Umbilical cord (tissue), 2 donors: ENCODE measurements around the gene PCDHB15. TPM values are rescaled to one million over a fixed set of nuclear protein-coding genes. Genes with fewer than 3 reads are reported as not detected.
A peak's percentile ranks its signal among the peaks of the same experiment; 100 is the strongest.
"Not testable (repeated sequence)": the region's sequence is repeated elsewhere in the genome, so short reads cannot be mapped to it uniquely, and the experiment has no call there.

Experiments
- DNase-seq: peaks from one replicate; pipeline ENCODE4 v3.0.0-alpha.2; 2015; ENCODE audit warnings: low spot score
- total RNA-seq: library from RNA; depleted of rRNA; stranded (reverse); fragments of >200 nt; gene quantifications from one replicate; pipeline ENCODE4 v1.2.3, GENCODE V29; 2014; ENCODE audit warnings: low replicate concordance; ENCODE audit not compliant: insufficient read depth

PCDHB15 gene
- 3.4 TPM for total RNA-seq

DNA sequence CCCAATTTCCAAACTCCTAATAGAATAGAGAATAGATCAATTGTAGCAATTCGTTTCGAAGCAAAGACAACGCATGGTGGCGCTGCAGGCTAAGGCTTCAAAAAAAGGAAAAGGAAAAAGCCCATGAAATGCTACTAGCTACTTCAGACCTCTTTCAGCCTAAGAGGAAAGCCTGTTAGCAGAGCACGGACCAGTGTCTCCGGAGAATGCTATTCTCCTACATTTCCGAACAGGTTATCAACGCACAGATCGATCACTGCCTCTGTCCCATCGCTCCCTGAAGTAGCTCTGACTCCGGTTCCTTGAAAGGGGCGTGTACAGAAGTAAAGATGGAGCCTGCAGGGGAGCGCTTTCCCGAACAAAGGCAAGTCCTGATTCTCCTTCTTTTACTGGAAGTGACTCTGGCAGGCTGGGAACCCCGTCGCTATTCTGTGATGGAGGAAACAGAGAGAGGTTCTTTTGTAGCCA is at the start of gene PCDHB15:
PCDHB15 (plus strand) TSS at position 146 of the 468 bp plus-strand sequence; CDS start at position 330, 184 bp downstream.
- no peak for DNase-seq

DNA sequence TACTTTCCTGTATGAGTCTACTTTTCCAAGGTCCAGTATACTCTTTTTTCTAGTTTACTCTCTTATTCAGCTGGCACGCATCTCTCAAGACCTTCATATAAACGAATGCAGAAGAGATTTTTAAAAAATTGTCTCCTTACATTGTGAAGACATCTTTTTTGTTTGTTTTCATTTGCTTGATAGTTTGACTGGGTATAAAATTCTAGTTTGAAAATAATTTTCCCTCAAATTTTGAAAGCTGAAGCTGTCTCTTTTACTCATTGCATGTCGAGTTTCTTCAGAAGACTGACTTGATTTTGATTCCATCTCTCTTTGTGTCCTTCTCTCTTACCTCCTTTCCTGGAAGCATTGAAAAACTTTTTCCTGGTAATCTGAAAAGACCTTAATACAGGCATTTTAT is 48.8 kb upstream of the PCDHB15 start:
- DNase-seq: no peak

DNA sequence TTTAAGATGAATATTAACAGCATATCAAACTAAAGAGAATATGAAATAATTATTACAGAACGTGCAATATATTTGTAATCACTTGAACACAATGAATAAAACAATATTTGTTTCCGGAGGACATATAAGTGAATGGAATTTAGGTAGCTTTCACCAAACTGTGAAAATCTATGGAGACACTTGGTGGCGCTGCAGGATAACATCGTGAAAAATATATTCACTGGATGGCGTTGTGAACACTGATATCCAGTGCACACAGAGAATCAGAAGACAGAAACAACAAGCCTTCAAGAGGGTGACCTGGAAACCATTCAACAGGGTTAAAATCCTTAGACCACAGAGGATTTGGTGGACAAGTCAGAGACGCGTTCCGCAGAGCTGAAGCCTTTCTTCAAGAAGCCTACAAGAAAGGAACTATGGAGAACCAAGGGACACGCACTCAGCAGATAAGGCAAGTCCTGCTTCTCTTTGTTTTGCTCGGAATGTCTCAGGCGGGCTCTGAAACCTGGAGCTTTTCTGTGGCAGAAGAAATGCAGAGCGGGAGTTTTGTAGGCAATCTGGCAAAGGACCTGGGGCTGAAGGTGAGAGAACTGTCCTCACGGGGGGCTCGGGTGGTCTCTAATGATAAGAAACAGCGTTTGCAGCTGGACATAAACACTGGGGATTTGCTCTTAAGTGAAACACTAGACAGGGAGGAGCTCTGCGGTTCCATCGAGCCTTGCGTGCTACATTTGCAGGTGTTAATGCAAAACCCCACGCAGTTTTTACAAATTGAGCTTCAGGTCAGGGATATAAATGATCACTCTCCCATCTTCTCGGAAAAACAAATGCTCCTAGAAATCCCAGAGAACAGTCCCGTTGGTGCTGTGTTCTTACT is 45.6 kb upstream of the PCDHB15 start, which contains the start of gene PCDHB11:
PCDHB11 (plus strand) TSS at position 269 of the 877 bp plus-strand sequence; CDS start at position 417, 148 bp downstream.
- no peak for DNase-seq

DNA sequence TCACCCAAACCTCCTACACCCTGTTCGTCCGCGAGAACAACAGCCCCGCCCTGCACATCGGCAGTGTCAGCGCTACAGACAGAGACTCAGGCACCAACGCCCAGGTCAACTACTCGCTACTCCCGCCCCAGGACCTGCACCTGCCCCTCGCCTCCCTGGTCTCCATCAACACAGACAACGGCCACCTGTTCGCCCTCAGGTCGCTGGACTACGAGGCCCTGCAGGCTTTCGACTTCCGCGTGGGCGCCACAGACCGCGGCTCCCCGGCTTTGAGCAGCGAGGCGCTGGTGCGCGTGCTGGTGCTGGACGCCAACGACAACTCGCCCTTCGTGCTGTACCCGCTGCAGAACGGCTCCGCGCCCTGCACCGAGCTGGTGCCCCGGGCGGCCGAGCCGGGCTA is 44.1 kb upstream of the PCDHB15 start:
- not testable (repeated sequence) for DNase-seq

DNA sequence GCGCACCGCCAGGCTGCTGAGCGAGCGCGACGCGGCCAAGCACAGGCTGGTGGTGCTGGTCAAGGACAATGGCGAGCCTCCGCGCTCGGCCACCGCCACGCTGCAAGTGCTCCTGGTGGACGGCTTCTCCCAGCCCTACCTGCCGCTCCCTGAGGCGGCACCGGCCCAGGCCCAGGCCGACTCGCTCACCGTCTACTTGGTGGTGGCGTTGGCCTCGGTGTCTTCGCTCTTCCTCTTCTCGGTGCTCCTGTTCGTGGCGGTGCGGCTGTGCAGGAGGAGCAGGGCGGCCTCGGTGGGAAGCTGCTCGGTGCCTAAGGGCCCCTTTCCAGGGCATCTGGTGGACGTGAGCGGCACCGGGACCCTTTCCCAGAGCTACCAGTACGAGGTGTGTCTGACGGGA is 43.5 kb upstream of the PCDHB15 start:
- not testable (repeated sequence) for DNase-seq

DNA sequence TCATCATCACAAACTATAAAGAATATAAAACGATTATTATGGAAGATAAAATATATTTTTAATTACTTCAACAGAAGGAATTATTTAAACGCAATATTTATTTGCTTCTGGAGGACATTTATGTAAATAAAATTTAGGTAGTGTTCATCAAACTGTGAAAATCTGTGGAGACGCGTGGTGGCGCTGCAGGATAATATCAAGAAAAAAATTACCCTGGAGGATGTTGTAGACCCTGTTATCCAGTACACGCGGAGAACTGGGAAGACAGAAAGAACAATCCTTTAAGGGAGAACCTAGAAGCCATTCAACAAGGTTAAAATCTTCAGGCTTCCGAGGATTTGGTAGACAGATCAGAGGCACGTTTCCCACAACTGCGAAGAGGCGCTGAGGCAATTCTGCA is 36.7 kb upstream of the PCDHB15 start, which contains the start of gene PCDHB12:
PCDHB12 (plus strand) TSS at position 242 of the 400 bp plus-strand sequence. CDS start 189 bp downstream, outside the sequence.
- DNase-seq: no peak

DNA sequence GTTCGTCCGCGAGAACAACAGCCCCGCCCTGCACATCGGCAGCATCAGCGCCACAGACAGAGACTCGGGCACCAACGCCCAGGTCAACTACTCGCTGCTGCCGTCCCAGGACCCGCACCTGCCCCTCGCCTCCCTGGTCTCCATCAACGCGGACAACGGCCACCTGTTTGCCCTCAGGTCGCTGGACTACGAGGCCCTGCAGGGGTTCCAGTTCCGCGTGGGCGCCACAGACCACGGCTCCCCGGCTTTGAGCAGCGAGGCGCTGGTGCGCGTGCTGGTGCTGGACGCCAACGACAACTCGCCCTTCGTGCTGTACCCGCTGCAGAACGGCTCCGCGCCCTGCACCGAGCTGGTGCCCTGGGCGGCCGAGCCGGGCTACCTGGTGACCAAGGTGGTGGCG is 34.9 kb upstream of the PCDHB15 start:
- not testable (repeated sequence) for DNase-seq

DNA sequence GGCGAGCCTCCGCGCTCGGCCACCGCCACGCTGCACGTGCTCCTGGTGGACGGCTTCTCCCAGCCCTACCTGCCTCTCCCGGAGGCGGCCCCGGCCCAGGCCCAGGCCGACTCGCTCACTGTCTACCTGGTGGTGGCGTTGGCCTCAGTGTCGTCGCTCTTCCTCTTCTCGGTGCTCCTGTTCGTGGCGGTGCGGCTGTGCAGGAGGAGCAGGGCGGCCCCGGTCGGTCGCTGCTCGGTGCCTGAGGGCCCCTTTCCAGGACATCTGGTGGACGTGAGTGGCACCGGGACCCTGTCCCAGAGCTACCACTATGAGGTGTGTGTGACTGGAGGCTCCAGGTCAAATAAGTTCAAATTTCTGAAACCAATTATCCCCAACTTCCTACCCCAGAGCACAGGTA is 34.3 kb upstream of the PCDHB15 start:
- DNase-seq: not testable (repeated sequence)

DNA sequence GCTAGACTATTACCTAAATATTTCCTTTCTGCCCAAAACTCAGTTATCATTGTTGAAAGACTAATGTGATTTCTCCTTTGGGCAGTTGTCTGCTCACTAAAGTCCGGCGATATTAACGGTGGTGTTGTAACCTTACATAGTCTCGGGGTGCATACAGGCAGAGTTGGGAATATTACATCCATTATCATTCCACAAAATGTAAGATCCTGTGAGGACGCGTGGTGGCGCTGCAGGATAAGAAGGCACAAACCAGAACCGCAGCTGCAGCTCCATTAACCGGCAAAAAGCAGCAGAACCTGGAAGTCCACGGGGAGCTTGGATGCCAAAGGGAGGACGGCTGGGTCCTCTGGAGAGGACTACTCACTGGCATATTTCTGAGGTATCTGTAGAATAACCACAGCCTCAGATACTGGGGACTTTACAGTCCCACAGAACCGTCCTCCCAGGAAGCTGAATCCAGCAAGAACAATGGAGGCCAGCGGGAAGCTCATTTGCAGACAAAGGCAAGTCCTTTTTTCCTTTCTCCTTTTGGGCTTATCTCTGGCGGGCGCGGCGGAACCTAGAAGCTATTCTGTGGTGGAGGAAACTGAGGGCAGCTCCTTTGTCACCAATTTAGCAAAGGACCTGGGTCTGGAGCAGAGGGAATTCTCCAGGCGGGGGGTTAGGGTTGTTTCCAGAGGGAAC is 31.4 kb upstream of the PCDHB15 start, which contains the start of gene PCDHB13:
PCDHB13 (plus strand) TSS at position 264 of the 684 bp plus-strand sequence; CDS start at position 469, 205 bp downstream.
- DNase-seq: not testable (repeated sequence)

DNA sequence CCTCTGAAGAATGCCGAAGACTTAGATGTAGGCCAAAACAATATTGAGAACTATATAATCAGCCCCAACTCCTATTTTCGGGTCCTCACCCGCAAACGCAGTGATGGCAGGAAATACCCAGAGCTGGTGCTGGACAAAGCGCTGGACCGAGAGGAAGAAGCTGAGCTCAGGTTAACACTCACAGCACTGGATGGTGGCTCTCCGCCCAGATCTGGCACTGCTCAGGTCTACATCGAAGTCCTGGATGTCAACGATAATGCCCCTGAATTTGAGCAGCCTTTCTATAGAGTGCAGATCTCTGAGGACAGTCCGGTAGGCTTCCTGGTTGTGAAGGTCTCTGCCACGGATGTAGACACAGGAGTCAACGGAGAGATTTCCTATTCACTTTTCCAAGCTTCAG is 30.6 kb upstream of the PCDHB15 start:
- DNase-seq: not testable (repeated sequence)

DNA sequence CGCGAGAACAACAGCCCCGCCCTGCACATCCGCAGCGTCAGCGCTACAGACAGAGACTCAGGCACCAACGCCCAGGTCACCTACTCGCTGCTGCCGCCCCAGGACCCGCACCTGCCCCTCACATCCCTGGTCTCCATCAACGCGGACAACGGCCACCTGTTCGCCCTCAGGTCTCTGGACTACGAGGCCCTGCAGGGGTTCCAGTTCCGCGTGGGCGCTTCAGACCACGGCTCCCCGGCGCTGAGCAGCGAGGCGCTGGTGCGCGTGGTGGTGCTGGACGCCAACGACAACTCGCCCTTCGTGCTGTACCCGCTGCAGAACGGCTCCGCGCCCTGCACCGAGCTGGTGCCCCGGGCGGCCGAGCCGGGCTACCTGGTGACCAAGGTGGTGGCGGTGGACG is 29.7 kb upstream of the PCDHB15 start:
- DNase-seq: not testable (repeated sequence)

DNA sequence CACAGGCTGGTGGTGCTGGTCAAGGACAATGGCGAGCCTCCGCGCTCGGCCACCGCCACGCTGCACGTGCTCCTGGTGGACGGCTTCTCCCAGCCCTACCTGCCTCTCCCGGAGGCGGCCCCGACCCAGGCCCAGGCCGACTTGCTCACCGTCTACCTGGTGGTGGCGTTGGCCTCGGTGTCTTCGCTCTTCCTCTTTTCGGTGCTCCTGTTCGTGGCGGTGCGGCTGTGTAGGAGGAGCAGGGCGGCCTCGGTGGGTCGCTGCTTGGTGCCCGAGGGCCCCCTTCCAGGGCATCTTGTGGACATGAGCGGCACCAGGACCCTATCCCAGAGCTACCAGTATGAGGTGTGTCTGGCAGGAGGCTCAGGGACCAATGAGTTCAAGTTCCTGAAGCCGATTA is 29.2 kb upstream of the PCDHB15 start:
- not testable (repeated sequence) for DNase-seq

DNA sequence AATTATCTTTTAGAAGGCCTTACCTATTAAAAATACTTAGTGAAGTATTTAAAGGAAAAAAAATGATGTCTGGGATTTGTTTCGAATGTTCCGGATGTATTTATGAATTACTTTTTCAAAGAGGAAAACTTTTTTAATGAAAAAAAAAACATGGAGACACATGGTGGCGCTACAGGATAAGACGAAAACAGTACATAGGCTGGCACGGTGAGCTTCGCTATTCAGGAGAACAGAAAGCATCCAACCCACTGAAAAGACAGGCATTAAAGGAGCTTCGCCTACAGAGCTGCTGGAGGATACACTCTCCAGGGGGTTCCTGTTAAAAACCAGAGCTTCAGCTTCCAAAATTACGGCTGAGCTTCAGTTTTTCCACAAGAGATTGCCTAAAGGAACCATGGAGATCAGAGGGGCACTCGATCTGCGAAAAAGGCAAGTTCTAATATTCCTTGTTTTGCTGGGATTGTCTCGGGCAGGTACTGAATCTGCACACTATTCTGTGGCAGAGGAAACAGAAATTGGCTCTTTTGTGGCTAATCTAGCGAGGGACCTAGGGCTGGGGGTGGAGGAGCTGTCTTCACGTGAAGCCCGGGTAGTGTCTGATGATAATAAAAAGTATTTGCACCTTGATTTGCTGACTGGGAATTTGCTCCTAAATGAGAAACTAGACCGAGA is 21.9 kb upstream of the PCDHB15 start, which contains the start of gene PCDHB14:
PCDHB14 (plus strand) TSS at position 232 of the 672 bp plus-strand sequence; CDS start at position 395, 163 bp downstream.
- DNase-seq: peak; percentile 10

DNA sequence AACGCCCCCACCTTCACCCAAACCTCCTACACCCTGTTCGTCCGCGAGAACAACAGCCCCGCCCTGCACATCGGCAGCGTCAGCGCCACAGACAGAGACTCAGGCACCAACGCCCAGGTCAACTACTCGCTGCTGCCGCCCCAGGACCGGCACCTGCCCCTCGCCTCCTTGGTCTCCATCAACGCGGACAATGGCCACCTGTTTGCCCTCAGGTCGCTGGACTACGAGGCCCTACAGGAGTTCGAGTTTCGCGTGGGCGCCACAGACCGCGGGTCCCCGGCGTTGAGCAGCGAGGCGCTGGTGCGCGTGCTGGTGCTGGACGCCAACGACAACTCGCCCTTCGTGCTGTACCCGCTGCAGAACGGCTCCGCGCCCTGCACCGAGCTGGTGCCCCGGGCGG is 20.4 kb upstream of the PCDHB15 start:
- DNase-seq: not testable (repeated sequence)

DNA sequence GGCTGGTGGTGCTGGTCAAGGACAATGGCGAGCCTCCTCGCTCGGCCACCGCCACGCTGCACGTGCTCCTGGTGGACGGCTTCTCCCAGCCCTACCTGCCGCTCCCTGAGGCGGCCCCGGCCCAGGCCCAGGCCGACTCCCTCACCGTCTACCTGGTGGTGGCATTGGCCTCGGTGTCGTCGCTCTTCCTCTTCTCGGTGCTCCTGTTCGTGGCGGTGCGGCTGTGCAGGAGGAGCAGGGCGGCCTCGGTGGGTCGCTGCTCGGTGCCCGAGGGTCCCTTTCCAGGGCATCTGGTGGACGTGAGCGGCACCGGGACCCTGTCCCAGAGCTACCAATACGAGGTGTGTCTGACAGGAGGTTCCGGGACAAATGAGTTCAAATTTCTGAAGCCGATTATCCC is 19.8 kb upstream of the PCDHB15 start:
- not testable (repeated sequence) for DNase-seq

DNA sequence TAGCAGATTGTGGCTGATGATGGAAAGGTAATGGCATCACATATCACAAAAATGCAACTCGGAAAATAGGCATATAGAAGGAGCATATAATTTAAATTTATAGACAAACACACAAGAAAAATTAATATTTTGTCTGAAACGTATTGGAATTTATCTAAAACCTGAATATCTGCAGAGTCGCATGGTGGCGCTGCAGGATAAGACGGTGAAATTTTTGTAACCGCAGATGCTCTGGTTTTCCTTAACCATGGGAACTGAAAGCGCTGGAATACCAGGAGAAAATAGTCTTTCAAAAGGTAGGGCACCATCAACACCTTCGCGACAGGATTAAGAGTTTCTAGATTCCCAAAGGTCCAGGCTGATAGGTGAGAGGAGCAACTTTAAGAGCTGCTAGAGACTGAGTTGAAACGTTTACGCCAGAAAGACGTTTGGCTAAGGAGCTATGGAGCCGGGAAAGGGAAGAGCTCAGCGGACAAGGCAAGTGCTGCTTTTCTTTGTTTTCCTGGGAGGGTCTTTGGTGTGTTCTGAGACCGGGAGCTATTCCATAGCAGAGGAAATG is 11.0 kb upstream of the PCDHB15 start:
- DNase-seq: no peak

DNA sequence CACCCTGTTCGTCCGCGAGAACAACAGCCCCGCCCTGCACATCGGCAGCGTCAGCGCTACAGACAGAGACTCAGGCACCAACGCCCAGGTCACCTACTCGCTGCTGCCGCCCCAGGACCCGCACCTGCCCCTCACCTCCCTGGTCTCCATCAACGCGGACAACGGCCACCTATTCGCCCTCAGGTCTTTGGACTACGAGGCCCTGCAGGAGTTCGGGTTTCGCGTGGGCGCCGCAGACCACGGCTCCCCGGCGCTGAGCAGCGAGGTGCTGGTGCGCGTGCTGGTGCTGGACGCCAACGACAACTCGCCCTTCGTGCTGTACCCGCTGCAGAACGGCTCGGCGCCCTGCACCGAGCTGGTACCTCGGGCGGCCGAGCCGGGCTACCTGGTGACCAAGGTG is 9.3 kb upstream of the PCDHB15 start:
- DNase-seq: not testable (repeated sequence)

DNA sequence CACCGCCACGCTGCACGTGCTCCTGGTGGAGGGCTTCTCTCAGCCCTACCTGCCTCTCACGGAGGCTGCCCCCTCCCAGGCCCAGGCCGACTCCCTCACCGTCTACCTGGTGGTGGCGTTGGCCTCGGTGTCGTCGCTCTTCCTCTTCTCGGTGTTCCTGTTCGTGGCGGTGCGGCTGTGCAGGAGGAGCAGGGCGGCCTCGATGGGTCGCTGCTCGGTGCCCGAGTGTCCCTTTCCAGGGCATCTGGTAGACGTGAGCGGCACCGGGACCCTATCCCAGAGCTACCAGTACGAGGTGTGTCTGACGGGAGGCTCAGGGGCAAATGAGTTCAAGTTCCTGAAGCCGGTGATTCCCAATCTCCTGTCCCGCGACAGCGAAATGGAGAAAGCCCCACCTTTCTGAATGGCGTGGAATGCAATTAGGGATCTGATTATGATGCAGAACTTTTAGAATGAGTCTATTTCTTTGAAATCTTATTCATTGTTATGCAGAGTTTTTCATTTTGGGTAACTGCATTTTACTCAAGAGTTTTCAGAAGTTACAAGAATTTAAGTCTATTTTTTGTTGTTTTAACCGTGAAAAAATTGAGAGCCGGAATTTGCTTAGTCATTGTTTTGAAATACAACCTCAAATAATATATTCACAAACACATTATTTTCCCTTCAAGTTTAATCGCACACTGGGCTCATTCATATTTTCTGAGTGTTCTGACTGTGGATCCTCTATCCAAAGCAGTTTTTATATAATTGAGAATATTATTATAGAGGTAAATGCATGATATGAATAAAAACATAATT is 8.5 kb upstream of the PCDHB15 start:
- DNase-seq: no peak

DNA sequence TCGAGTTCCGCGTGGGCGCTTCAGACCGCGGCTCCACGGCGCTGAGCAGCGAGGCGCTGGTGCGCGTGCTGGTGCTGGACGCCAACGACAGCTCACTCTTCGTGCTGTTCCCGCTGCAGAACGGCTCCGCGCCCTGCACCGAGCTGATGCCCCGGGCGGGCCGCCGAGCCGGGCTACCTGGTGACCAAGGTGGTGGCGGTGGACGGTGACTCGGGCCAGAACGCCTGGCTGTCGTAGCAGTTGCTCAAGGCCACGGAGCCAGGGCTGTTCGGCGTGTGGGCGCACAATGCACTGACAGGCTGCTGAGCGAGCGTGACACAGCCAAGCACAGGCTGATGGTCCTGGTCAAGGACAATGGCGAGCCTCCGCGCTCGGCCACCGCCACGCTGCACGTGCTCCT is 3.7 kb upstream of the PCDHB15 start:
- DNase-seq: no peak

DNA sequence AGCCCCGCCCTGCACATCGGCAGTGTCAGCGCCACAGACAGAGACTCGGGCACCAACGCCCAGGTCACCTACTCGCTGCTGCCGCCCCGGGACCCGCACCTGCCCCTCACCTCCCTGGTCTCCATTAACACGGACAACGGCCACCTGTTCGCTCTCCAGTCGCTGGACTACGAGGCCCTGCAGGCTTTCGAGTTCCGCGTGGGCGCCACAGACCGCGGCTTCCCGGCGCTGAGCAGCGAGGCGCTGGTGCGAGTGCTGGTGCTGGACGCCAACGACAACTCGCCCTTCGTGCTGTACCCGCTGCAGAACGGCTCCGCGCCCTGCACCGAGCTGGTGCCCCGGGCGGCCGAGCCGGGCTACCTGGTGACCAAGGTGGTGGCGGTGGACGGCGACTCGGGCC is 1.8 kb downstream of the PCDHB15 start:
- not testable (repeated sequence) for DNase-seq
